SK-N-SH (cell line): Measurements from ENCODE around the gene TUBGCP3. TPM values are rescaled to one million over a fixed set of nuclear protein-coding genes. Genes with fewer than 3 reads are reported as not detected.

Experiments
- CTCF ChIA-PET: fragments of 300-600, 350-600 bp; formaldehyde crosslinking; extraction: SDS; loops from one replicate; lab custom pipeline; 2021; lab: Yijun Ruan, JAX
- POLR2A ChIA-PET: fragments of 350-600 bp; sonication (Branson Sonifier 250); formaldehyde crosslinking; extraction: SDS; loops from one replicate; lab custom pipeline; 2020; ENCODE audit warnings: antibody characterized with exemption, inconsistent platforms; lab: Yijun Ruan, JAX
- DNase-seq: peaks from one replicate; pipeline ENCODE4 v3.0.0; 2012
- H2AFZ ChIP-seq: fragments of 200-600 bp; sonication (generic); 2 replicates; pipeline ENCODE4 v1.8.1; 2016; ENCODE audit warnings: antibody characterized with exemption, mild to moderate bottlenecking, low read depth
- H3F3A ChIP-seq: fragments of 200-600 bp; sonication (generic); replicated peaks from 2 replicates; pipeline ENCODE3; 2016; ENCODE audit warnings: antibody characterized with exemption, mild to moderate bottlenecking; ENCODE audit not compliant: insufficient read depth
- H3K27ac ChIP-seq, 2 experiments: fragments of 200-500 bp in 1 of 2; fragments of 200-600 bp in 1 of 2; sonication (Bioruptor generic) in 1 of 2; sonication (generic), shearing (Covaris generic) in 1 of 2; 2 replicates each; pipeline versions ENCODE4 v1.5.1 to v1.6.1; 2014 to 2016; ENCODE audit warnings: low read depth in 2 of 2, inconsistent platforms in 1 of 2, low read length in 1 of 2, mild to moderate bottlenecking in 1 of 2, mixed read lengths in 1 of 2
- H3K27me3 ChIP-seq: fragments of 200-600 bp; sonication (generic), shearing (Covaris generic); 2 replicates; pipeline ENCODE4 v1.6.1; 2016; ENCODE audit warnings: mixed run types; ENCODE audit not compliant: insufficient read depth
- H3K36me3 ChIP-seq, 2 experiments: fragments of 200-500 bp in 1 of 2; fragments of 200-600 bp in 1 of 2; sonication (Bioruptor generic) in 1 of 2; sonication (generic) in 1 of 2; replicated peaks in 1 of 2; 2 replicates each; pipeline versions ENCODE3 to v1.5.1; 2014 to 2016; ENCODE audit warnings: low read length in 1 of 2, mild to moderate bottlenecking in 1 of 2; ENCODE audit not compliant: insufficient read depth in 2 of 2, control insufficient read depth in 1 of 2
- H3K4me1 ChIP-seq, 2 experiments: fragments of 200-500 bp in 1 of 2; fragments of 200-600 bp in 1 of 2; sonication (Bioruptor generic) in 1 of 2; sonication (generic), shearing (Covaris generic) in 1 of 2; 2 replicates each; pipeline versions ENCODE4 v1.5.1 to v1.6.1; 2014 to 2016; ENCODE audit warnings: low read depth in 1 of 2, low read length in 1 of 2, mixed run types in 1 of 2; ENCODE audit not compliant: insufficient read depth in 2 of 2, control insufficient read depth in 1 of 2
- H3K4me2 ChIP-seq: fragments of 200-600 bp; sonication (generic), shearing (Covaris generic); 2 replicates; pipeline ENCODE4 v1.6.1; 2017; ENCODE audit warnings: mixed run types
- H3K4me3 ChIP-seq, 2 experiments: fragments of 200-500 bp in 1 of 2; fragments of 200-600 bp in 1 of 2; sonication (Bioruptor generic) in 1 of 2; sonication (generic), shearing (Covaris generic) in 1 of 2; 2 replicates each; pipeline versions ENCODE4 v1.5.1 to v1.8.1; 2014 to 2016; ENCODE audit warnings: low read depth in 2 of 2, inconsistent platforms in 1 of 2, low read length in 1 of 2, mild to moderate bottlenecking in 1 of 2, mixed read lengths in 1 of 2, moderate library complexity in 1 of 2
- H3K79me2 ChIP-seq: fragments of 200-600 bp; sonication (generic); 2 replicates; pipeline ENCODE4 v1.8.1; 2017; ENCODE audit warnings: mild to moderate bottlenecking; ENCODE audit not compliant: insufficient read depth
- H3K9ac ChIP-seq: fragments of 200-600 bp; sonication (generic); 2 replicates; pipeline ENCODE4 v1.6.1; 2017; ENCODE audit warnings: mixed run types
- H3K9me2 ChIP-seq: fragments of 200-600 bp; sonication (generic); 2 replicates; pipeline ENCODE4 v1.6.1; 2017; ENCODE audit warnings: mixed run types
- H3K9me3 ChIP-seq: fragments of 200-600 bp; sonication (generic); 2 replicates; pipeline ENCODE4 v1.6.1; 2017; ENCODE audit warnings: mixed run types, mild to moderate bottlenecking, moderate library complexity
- H4K20me1 ChIP-seq: fragments of 200-600 bp; sonication (generic); 2 replicates; pipeline ENCODE4 v1.6.1; 2017; ENCODE audit warnings: mild to moderate bottlenecking, mixed run types; ENCODE audit not compliant: insufficient read depth
- CTCF ChIP-seq: fragments of 200-600 bp; sonication (generic); IDR thresholded peaks from 2 replicates; pipeline ENCODE4 v1.6.1; 2017; ENCODE audit warnings: antibody characterized with exemption, mild to moderate bottlenecking, moderate library complexity
- ELF1 ChIP-seq: IDR thresholded peaks from 2 replicates; pipeline ENCODE4 v1.4.0; 2012
- EP300 ChIP-seq, 2 experiments: IDR thresholded peaks; 2 replicates each; pipeline versions ENCODE4 v1.4.0 to v1.6.1; 2012; ENCODE audit warnings: borderline replicate concordance in 1 of 2, low read depth in 1 of 2, low read length in 1 of 2
- FOSL2 ChIP-seq: IDR thresholded peaks from 2 replicates; pipeline ENCODE4 v1.4.0; 2012; ENCODE audit warnings: low read depth, mild to moderate bottlenecking, moderate library complexity, borderline replicate concordance
- FOXM1 ChIP-seq: IDR thresholded peaks from 2 replicates; pipeline ENCODE4 v1.4.0; 2012; ENCODE audit warnings: low read depth, mild to moderate bottlenecking
- IRF3 ChIP-seq: fragments of 150-350 bp; IDR thresholded peaks from 2 replicates; pipeline ENCODE4 v1.6.1; 2016; ENCODE audit warnings: mild to moderate bottlenecking, low read depth, low read length
- MXI1 ChIP-seq: IDR thresholded peaks from 2 replicates; pipeline ENCODE4 v1.6.1; 2012; ENCODE audit warnings: mild to moderate bottlenecking, low read depth, low read length, improper control_type of control experiment
- NRF1 ChIP-seq: IDR thresholded peaks from 2 replicates; pipeline ENCODE4 v1.6.1; 2012; ENCODE audit warnings: low read depth, mild to moderate bottlenecking, low read length
- PBX3 ChIP-seq: IDR thresholded peaks from 2 replicates; pipeline ENCODE4; 2012
- RAD21 ChIP-seq: IDR thresholded peaks from 2 replicates; pipeline ENCODE4 v1.6.1; 2012; ENCODE audit warnings: mild to moderate bottlenecking, low read length
- RCOR1 ChIP-seq: fragments of 150-350 bp; IDR thresholded peaks from 2 replicates; pipeline ENCODE4 v1.6.1; 2017; ENCODE audit warnings: antibody characterized with exemption, low read length
- REST ChIP-seq: IDR thresholded peaks from 2 replicates; pipeline ENCODE4 v1.6.1; 2012; ENCODE audit warnings: mild to moderate bottlenecking, low read depth, low read length, moderate library complexity
- RFX5 ChIP-seq: IDR thresholded peaks from 2 replicates; pipeline ENCODE4 v1.6.1; 2012; ENCODE audit warnings: mild to moderate bottlenecking, improper control_type of control experiment, low read length
- SIN3A ChIP-seq: IDR thresholded peaks from 2 replicates; pipeline ENCODE4 v1.6.1; 2012; ENCODE audit warnings: low read depth, mild to moderate bottlenecking, low read length, moderate library complexity, borderline replicate concordance
- USF1 ChIP-seq: IDR thresholded peaks from 2 replicates; pipeline ENCODE4 v1.4.0; 2012; ENCODE audit warnings: low read depth, borderline replicate concordance
- WGBS: methylation state at CpG from one replicate; pipeline ENCODE4 v1.1.6; 2017; ENCODE audit warnings: low lambda C conversion rate; 5-methylcytosine and 5-hydroxymethylcytosine counted together
- polyA plus RNA-seq, 3 experiments: library from polyadenylated mRNA; depleted of rRNA; stranded (reverse); fragments of >200 nt; gene quantifications; 2 replicates each; pipeline ENCODE4 v1.2.3, GENCODE V29; 2012

TUBGCP3 gene
- polyA plus RNA-seq, 1 of the 3 experiments (the other 2 are of a cell fraction), result 16.8 TPM

- TF ChIP-seq IRF3, result no peak
These were observed 100.8 kb downstream of the TUBGCP3 start (continued) for GRCh38 chr13:112487127-112487517.

- Histone ChIP-seq H3K4me2 (no peak overlapping the region), H3K36me3 (peaks cover 6 to 14% of the 10 kb centered on the region in 2 experiments)
- DNase-seq, result no peak
These were observed 101.4 kb downstream of the TUBGCP3 start for GRCh38 chr13:112486386-112487126.

More at GRCh38 chr13:112486386-112487126, 101.4 kb downstream of the TUBGCP3 start:
- no peak overlapping the region for H3K9ac ChIP-seq
- no peak overlapping the region for H3K4me3 ChIP-seq
- CTCF ChIA-PET, result interaction anchor here (1.1 kb wide), 1 partner anchor 101 kb away, joined by 3 read pairs; the partner anchor contains the start of gene TUBGCP3
- no peaks in the 10 kb centered on the region for H3K79me2 ChIP-seq
- H3K27me3 ChIP-seq, result no peaks in the 10 kb centered on the region
- H3K4me1 ChIP-seq, result no peaks in the 10 kb centered on the region
- no peak overlapping the region for H3K27ac ChIP-seq
- no peak overlapping the region for H2AFZ ChIP-seq
- no peaks in the 10 kb centered on the region for H3K9me2 ChIP-seq
- H3K9me3 ChIP-seq, result no peaks in the 10 kb centered on the region
- POLR2A ChIA-PET, result no interaction called here
- no peaks in the 10 kb centered on the region for H4K20me1 ChIP-seq
- 91% methylated on average over 6 of the region's 11 CpGs for WGBS
- H3F3A ChIP-seq, result peaks cover 3% of the 10 kb centered on the region
- no peak for TF ChIP-seq MXI1
- no peak for TF ChIP-seq PBX3
- TF ChIP-seq FOSL2, result no peak
- no peak for TF ChIP-seq RCOR1
- no peak for TF ChIP-seq SIN3A
- TF ChIP-seq REST, result no peak
- no peak for TF ChIP-seq FOXM1
- TF ChIP-seq RFX5, result no peak
- TF ChIP-seq ELF1, result no peak
- TF ChIP-seq NRF1, result no peak
- TF ChIP-seq RAD21, result no peak
- no peak for TF ChIP-seq EP300 (IDR thresholded peaks at IDR 0.05; ENCODE audit: borderline replicate concordance in 1 of 2, low read depth in 1 of 2, low read length in 1 of 2)
- no peak for TF ChIP-seq CTCF
- no peak for TF ChIP-seq USF1
